H1 (cell line): Measurements from ENCODE around the gene CDKN2A. TPM values are rescaled to one million over a fixed set of nuclear protein-coding genes. Genes with fewer than 3 reads are reported as not detected.

Experiments
- CTCF ChIA-PET: fragments of 300-600 bp; sonication (Branson Sonifier 250); formaldehyde crosslinking; loops from one replicate; lab custom pipeline; 2021; ENCODE audit not compliant: partially characterized antibody; lab: Charles Lee
- POLR2A ChIA-PET: fragments of 300-600 bp; sonication (Branson Sonifier 250); formaldehyde crosslinking; loops from one replicate; lab custom pipeline; 2021; ENCODE audit warnings: inconsistent platforms; ENCODE audit not compliant: partially characterized antibody; lab: Charles Lee
- DNase-seq, 2 experiments: peaks; one replicate each; pipeline versions ENCODE4 v3.0.0 to v3.0.0-alpha.2; 2010 to 2022; ENCODE audit warnings: low spot score in 2 of 2, low read depth in 1 of 2, mixed read lengths in 1 of 2
- FAIRE-seq: peaks from 2 replicates; lab custom pipeline; 2011; peaks lifted over from hg19 to GRCh38; lab: Jason Lieb, UNC
- H2AFZ ChIP-seq: 2 replicates; pipeline ENCODE4 v1.8.1; 2012; ENCODE audit warnings: low read length, inconsistent platforms
- H2AK5ac ChIP-seq: 2 replicates; pipeline ENCODE4 v1.6.1; 2013; ENCODE audit warnings: low read depth, low read length
- H2BK120ac ChIP-seq: replicated peaks from 2 replicates; pipeline ENCODE3; 2013; ENCODE audit warnings: low read depth, low read length, inconsistent platforms
- H2BK12ac ChIP-seq: 2 replicates; pipeline ENCODE4 v1.6.1; 2013; ENCODE audit warnings: low read depth, low read length
- H2BK15ac ChIP-seq: 2 replicates; pipeline ENCODE4 v1.6.1; 2013; ENCODE audit warnings: low read length
- H2BK20ac ChIP-seq: 2 replicates; pipeline ENCODE4 v1.6.1; 2013; ENCODE audit warnings: low read length
- H2BK5ac ChIP-seq: 2 replicates; pipeline ENCODE4 v1.6.1; 2013; ENCODE audit warnings: low read depth, low read length
- H3K14ac ChIP-seq: 2 replicates; pipeline ENCODE4 v1.6.1; 2013; ENCODE audit warnings: inconsistent platforms; ENCODE audit not compliant: insufficient read length
- H3K18ac ChIP-seq: 2 replicates; pipeline ENCODE4 v1.6.1; 2013; ENCODE audit warnings: low read length; ENCODE audit errors: extremely low read depth
- H3K23ac ChIP-seq: 2 replicates; pipeline ENCODE4 v1.6.1; 2013; ENCODE audit warnings: inconsistent platforms; ENCODE audit not compliant: insufficient read length
- H3K23me2 ChIP-seq: 2 replicates; pipeline ENCODE4 v1.6.1; 2013; ENCODE audit warnings: low read depth, low read length
- H3K27ac ChIP-seq: 2 replicates; pipeline ENCODE4 v1.6.1; 2011; ENCODE audit warnings: low read depth, low read length, inconsistent platforms
- H3K27me3 ChIP-seq, 4 experiments: replicated peaks in 1 of 4; 1 replicate in 1 of 4; 2 replicates in 3 of 4; pipeline versions ENCODE4 v1.6.1 to v1.8.1; 2011 to 2013; ENCODE audit warnings: low read length in 3 of 4, mild to moderate bottlenecking in 3 of 4, inconsistent platforms in 2 of 4, mixed read lengths in 2 of 4, moderate library complexity in 1 of 4; ENCODE audit not compliant: control insufficient read depth in 3 of 4, insufficient read depth in 3 of 4; ENCODE audit errors: extremely low read depth in 1 of 4
- H3K36me3 ChIP-seq, 4 experiments: 2 replicates each; pipeline versions ENCODE4 v1.6.1 to v1.8.1; 2011 to 2013; ENCODE audit warnings: mild to moderate bottlenecking in 4 of 4, low read length in 3 of 4, moderate library complexity in 2 of 4, control low read depth in 1 of 4, inconsistent platforms in 1 of 4; ENCODE audit not compliant: insufficient read depth in 4 of 4, control insufficient read depth in 2 of 4
- H3K4ac ChIP-seq: replicated peaks from 2 replicates; pipeline ENCODE3; 2013; ENCODE audit warnings: low read length, low read depth, mixed read lengths, inconsistent platforms; ENCODE audit not compliant: insufficient read length
- H3K4me1 ChIP-seq, 4 experiments: replicated peaks in 1 of 4; 1 replicate in 1 of 4; 2 replicates in 3 of 4; pipeline versions ENCODE4 v1.6.1 to v1.8.1; 2011 to 2013; ENCODE audit warnings: low read length in 3 of 4, inconsistent platforms in 2 of 4, mixed read lengths in 1 of 4; ENCODE audit not compliant: insufficient read depth in 4 of 4, control insufficient read depth in 3 of 4
- H3K4me2 ChIP-seq, 2 experiments: 2 replicates each; pipeline versions ENCODE4 v1.6.1 to v1.8.1; 2011 to 2013; ENCODE audit warnings: low read depth in 2 of 2, low read length in 2 of 2, control low read depth in 1 of 2, inconsistent platforms in 1 of 2, mild to moderate bottlenecking in 1 of 2; ENCODE audit not compliant: insufficient read depth in 1 of 2
- H3K4me3 ChIP-seq, 4 experiments: fragments of 200-600, 300-600 bp in 1 of 4; sonication (generic), shearing (Covaris generic), sonication (Bioruptor Twin) in 1 of 4; 2 replicates each; pipeline versions ENCODE4 v1.5.1 to v1.8.1; 2011 to 2016; ENCODE audit warnings: low read length in 4 of 4, low read depth in 3 of 4, control low read depth in 2 of 4, inconsistent platforms in 2 of 4, mild to moderate bottlenecking in 2 of 4, mixed read lengths in 1 of 4, moderate library complexity in 1 of 4; ENCODE audit not compliant: insufficient read depth in 2 of 4; ENCODE audit errors: extremely low read depth in 1 of 4
- H3K56ac ChIP-seq: replicated peaks from 2 replicates; pipeline ENCODE3; 2013; ENCODE audit warnings: low read depth, mild to moderate bottlenecking, mixed read lengths, low read length, inconsistent platforms; ENCODE audit not compliant: insufficient read length
- H3K79me1 ChIP-seq: 2 replicates; pipeline ENCODE4 v1.6.1; 2013; ENCODE audit warnings: low read depth, low read length, control low read depth
- H3K79me2 ChIP-seq, 2 experiments: 2 replicates each; pipeline versions ENCODE4 v1.6.1 to v1.8.1; 2012 to 2013; ENCODE audit warnings: low read length in 2 of 2, mild to moderate bottlenecking in 2 of 2, inconsistent platforms in 1 of 2; ENCODE audit not compliant: insufficient read depth in 2 of 2, control insufficient read depth in 1 of 2
- H3K9ac ChIP-seq, 4 experiments: replicated peaks in 1 of 4; 1 replicate in 1 of 4; 2 replicates in 3 of 4; pipeline versions ENCODE4 v1.6.1 to v1.8.1; 2011 to 2013; ENCODE audit warnings: low read depth in 3 of 4, low read length in 3 of 4, control low read depth in 2 of 4, mild to moderate bottlenecking in 2 of 4, moderate library complexity in 2 of 4, inconsistent platforms in 1 of 4; ENCODE audit errors: extremely low read depth in 1 of 4
- H3K9me3 ChIP-seq, 2 experiments: 2 replicates each; pipeline versions ENCODE4 v1.6.1 to v1.8.1; 2012 to 2013; ENCODE audit warnings: mild to moderate bottlenecking in 2 of 2, moderate library complexity in 2 of 2, control low read depth in 1 of 2, inconsistent platforms in 1 of 2, low read depth in 1 of 2, low read length in 1 of 2, mixed read lengths in 1 of 2; ENCODE audit not compliant: insufficient read depth in 2 of 2
- H4K20me1 ChIP-seq, 2 experiments: replicated peaks in 1 of 2; 2 replicates each; pipeline versions ENCODE3 to v1.8.1; 2011 to 2013; ENCODE audit warnings: inconsistent platforms in 2 of 2, low read length in 2 of 2, mild to moderate bottlenecking in 1 of 2; ENCODE audit not compliant: insufficient read depth in 2 of 2, control insufficient read depth in 1 of 2
- H4K5ac ChIP-seq: 2 replicates; pipeline ENCODE4 v1.6.1; 2013; ENCODE audit warnings: low read length, low read depth, mixed read lengths, inconsistent platforms; ENCODE audit not compliant: insufficient read length
- H4K8ac ChIP-seq: 2 replicates; pipeline ENCODE4 v1.8.0; 2013; ENCODE audit warnings: mild to moderate bottlenecking, moderate library complexity, low read length, inconsistent platforms; ENCODE audit not compliant: insufficient read depth; ENCODE audit errors: extremely low read depth
- H4K91ac ChIP-seq: replicated peaks from 2 replicates; pipeline ENCODE3; 2013; ENCODE audit warnings: low read length, mixed read lengths, inconsistent platforms; ENCODE audit not compliant: insufficient read length
- BACH1 ChIP-seq: IDR thresholded peaks from 2 replicates; pipeline ENCODE4 v1.6.1; 2012; ENCODE audit warnings: low read length, improper control_type of control experiment
- CHD2 ChIP-seq: IDR thresholded peaks from 2 replicates; pipeline ENCODE4 v1.6.1; 2012; ENCODE audit warnings: low read length, improper control_type of control experiment
- CREB1 ChIP-seq: IDR thresholded peaks from 2 replicates; pipeline ENCODE4 v1.6.1; 2012; ENCODE audit warnings: inconsistent platforms
- KDM5A ChIP-seq: fragments of 200-600 bp; IDR thresholded peaks from 2 replicates; pipeline ENCODE4 v1.7.1; 2012; ENCODE audit warnings: mild to moderate bottlenecking, low read length, inconsistent platforms, mixed read lengths
- POLR2A ChIP-seq, 2 experiments: IDR thresholded peaks; 1 replicate in 1 of 2; 2 replicates in 1 of 2; pipeline ENCODE4 v1.6.1; 2011; ENCODE audit warnings: low read depth in 2 of 2, low read length in 2 of 2, mild to moderate bottlenecking in 2 of 2; ENCODE audit errors: control extremely low read depth in 1 of 2
- RFX5 ChIP-seq: IDR thresholded peaks from 2 replicates; pipeline ENCODE4 v1.6.1; 2011; ENCODE audit warnings: low read depth, low read length, improper control_type of control experiment, borderline replicate concordance
- polyA plus RNA-seq, 7 experiments: library from polyadenylated mRNA; depleted of rRNA in 3 of 7; stranded (reverse) in 5 of 7; unstranded in 2 of 7; fragments of >200 nt in 5 of 7; fragments of 200-250 nt in 2 of 7; gene quantifications; 1 replicate in 5 of 7; 2 replicates in 1 of 7; 4 replicates in 1 of 7; pipeline versions ENCODE4 v1.2.1 to v1.2.3, GENCODE V29; 2011 to 2013; ENCODE audit warnings: missing spikeins in 2 of 7, mixed read lengths in 2 of 7
- total RNA-seq: library from RNA; stranded (reverse); fragmentation: NEBNext Ultra II Directional; extraction: Animal tissue kit (Norgen Biotek cat#: 25700); gene quantifications from 2 replicates; pipeline ENCODE4 v1.2.1, GENCODE V29; 2021
- TF ChIP-seq, protein P1 (sequence below), 3 experiments: IDR thresholded peaks; 1 replicate in 2 of 3; 2 replicates in 1 of 3; pipeline versions ENCODE4 v1.5.1 to v1.6.1; 2011; ENCODE audit warnings: low read length in 3 of 3, mild to moderate bottlenecking in 3 of 3, inconsistent platforms in 2 of 3, low read depth in 1 of 3, moderate library complexity in 1 of 3; ENCODE audit not compliant: insufficient read depth in 1 of 3; ENCODE audit errors: control extremely low read depth in 1 of 3

Gene CDKN2A
- total and polyA plus RNA-seq, 2 of the 8 experiments (the other 6 are each of a cell fraction or from before 2014, with no cell fraction given): 0.51 to 0.73 TPM

DNA sequence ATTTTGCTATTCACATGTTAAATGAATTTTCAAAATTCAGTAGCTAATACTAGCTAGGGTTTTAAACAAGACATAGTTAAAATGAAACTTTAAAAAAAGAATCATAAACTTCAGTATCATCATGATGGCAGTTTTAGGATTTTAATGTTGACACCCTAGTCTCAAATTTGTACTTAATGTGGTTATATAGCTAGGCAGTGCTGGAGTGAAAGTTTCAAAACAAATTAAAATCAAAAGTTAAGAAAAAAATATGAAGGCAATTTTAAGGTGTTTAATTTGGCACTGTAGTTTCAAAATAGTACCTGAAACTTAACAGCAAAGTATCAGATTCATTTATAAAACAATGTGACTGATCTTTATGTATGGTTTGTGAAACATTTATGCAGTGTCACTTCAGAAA is 34.2 kb upstream of the CDKN2A start:
- Histone ChIP-seq H3K79me1 (no peaks in the 10 kb centered on the region), H2AFZ (no peak overlapping the region), H3K18ac (no peak overlapping the region), H2AK5ac (no peak overlapping the region), H3K23me2 (no peaks in the 10 kb centered on the region), H3K4ac (no peak overlapping the region), H2BK20ac (no peak overlapping the region), H4K5ac (no peak overlapping the region), H2BK15ac (no peak overlapping the region), H3K9ac (no peak overlapping the region), H3K36me3 (no peaks in the 10 kb centered on the region), H2BK12ac (no peak overlapping the region), H2BK5ac (no peak overlapping the region), H3K27me3 (no peaks in the 10 kb centered on the region), H3K9me3 (no peaks in the 10 kb centered on the region), H4K8ac (no peak overlapping the region), H3K79me2 (no peaks in the 10 kb centered on the region), H3K4me1 (no peaks in the 10 kb centered on the region), H4K20me1 (no peaks in the 10 kb centered on the region), H3K56ac (no peak overlapping the region), H3K23ac (no peak overlapping the region), H2BK120ac (no peak overlapping the region), H3K27ac (no peak overlapping the region), H3K4me2 (no peak overlapping the region), H4K91ac (no peak overlapping the region), H3K14ac (no peak overlapping the region), H3K4me3 (no peak overlapping the region)
- ChIA-PET POLR2A (no interaction called here), CTCF (interaction anchor here (0.9 to 1.5 kb wide), 3 partner anchors 9 to 279 kb away, joined by 3 read pairs; no protein-coding TSS in a partner anchor)
- DNase-seq (no peak), FAIRE-seq (no peak)
- TF ChIP-seq POLR2A (IDR thresholded peaks at IDR 0.05; ENCODE audit: control extremely low read depth in 1 of 2, low read depth in 2 of 2, low read length in 2 of 2) (no peak), CREB1 (no peak), RFX5 (no peak), CHD2 (no peak), BACH1 (no peak), KDM5A (no peak)
- TF ChIP-seq, protein P1, sequence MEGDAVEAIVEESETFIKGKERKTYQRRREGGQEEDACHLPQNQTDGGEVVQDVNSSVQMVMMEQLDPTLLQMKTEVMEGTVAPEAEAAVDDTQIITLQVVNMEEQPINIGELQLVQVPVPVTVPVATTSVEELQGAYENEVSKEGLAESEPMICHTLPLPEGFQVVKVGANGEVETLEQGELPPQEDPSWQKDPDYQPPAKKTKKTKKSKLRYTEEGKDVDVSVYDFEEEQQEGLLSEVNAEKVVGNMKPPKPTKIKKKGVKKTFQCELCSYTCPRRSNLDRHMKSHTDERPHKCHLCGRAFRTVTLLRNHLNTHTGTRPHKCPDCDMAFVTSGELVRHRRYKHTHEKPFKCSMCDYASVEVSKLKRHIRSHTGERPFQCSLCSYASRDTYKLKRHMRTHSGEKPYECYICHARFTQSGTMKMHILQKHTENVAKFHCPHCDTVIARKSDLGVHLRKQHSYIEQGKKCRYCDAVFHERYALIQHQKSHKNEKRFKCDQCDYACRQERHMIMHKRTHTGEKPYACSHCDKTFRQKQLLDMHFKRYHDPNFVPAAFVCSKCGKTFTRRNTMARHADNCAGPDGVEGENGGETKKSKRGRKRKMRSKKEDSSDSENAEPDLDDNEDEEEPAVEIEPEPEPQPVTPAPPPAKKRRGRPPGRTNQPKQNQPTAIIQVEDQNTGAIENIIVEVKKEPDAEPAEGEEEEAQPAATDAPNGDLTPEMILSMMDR (IDR thresholded peaks at IDR 0.05; ENCODE audit: control extremely low read depth in 1 of 3, insufficient read depth in 1 of 3, low read depth in 1 of 3, low read length in 3 of 3): no peak
